Activated T-helper 17 cell treated with anti-CD3 and anti-CD28 coated beads, Interleukin-2, amount 50 U/mL, for 72 hours (primary cell): ENCODE measurements around the gene METRNL. TPM values are rescaled to one million over a fixed set of nuclear protein-coding genes. Genes with fewer than 3 reads are reported as not detected.
A peak's percentile ranks its signal among the peaks of the same experiment; 100 is the strongest.

Experiments used
- ATAC-seq: fragments of 150-1000 bp; cut with Tn5 transposase; replicated peaks from 2 replicates; pipeline ENCODE4 v1.10.0; 2021; ENCODE audit warnings: mild to moderate bottlenecking, moderate library complexity
- H3K27ac Mint-ChIP-seq: one replicate; pipeline ENCODE4 v1.8.0; 2022; ENCODE audit warnings: mixed read lengths
- H3K27me3 Mint-ChIP-seq: one replicate; pipeline ENCODE4 v1.8.0; 2022; ENCODE audit warnings: mixed read lengths
- H3K36me3 Mint-ChIP-seq: one replicate; pipeline ENCODE4 v1.8.0; 2022; ENCODE audit warnings: low read depth, mild to moderate bottlenecking, mixed read lengths
- H3K4me1 Mint-ChIP-seq: one replicate; pipeline ENCODE4 v1.8.0; 2022; ENCODE audit warnings: mixed read lengths
- H3K4me3 Mint-ChIP-seq: one replicate; pipeline ENCODE4 v1.8.0; 2022; ENCODE audit warnings: mild to moderate bottlenecking, mixed read lengths
- H3K9me3 Mint-ChIP-seq: one replicate; pipeline ENCODE4 v1.8.0; 2022; ENCODE audit warnings: mixed read lengths
- total RNA-seq, 2 donors: library from RNA; stranded (reverse); gene quantifications; one replicate each; pipeline ENCODE4 v1.2.3, GENCODE V29; 2022

METRNL gene
- total RNA-seq, 2 donors from 2014 or later, result 21.9 to 43.4 TPM

DNA sequence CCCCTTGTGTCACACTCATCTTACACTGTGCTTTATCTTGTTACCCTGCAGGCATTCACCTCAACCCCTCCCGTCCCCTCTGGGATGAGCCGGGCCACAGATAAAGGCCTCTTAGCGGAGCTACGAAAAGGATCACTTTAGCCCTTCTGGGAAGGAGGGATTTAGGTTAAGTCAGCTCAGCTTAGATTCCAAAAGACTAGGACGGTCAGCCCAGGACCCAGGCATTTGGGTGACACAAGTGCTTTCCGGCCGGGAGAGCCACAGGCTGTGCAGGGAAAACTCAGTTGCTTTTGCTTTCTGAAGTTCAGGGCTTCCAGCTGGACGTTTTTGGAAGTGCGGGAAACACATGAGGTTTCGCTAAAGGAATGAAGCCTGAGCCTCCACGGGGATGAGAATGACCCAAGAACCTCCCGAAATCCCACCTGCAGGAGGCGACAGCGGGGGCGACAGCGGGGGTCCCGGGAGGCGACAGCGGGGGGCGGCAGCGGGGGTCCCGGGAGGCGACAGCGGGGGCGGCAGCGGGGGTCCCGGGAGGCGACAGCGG lies 11.6 kb upstream of the METRNL start:
- Mint-ChIP-seq H3K27me3 (no peaks in the 10 kb centered on the region), H3K4me3 (no peak overlapping the region), H3K4me1 (peaks cover 16% of the 10 kb centered on the region), H3K9me3 (no peaks in the 10 kb centered on the region), H3K27ac (no peak overlapping the region), H3K36me3 (no peaks in the 10 kb centered on the region)
- ATAC-seq, result no peak

DNA sequence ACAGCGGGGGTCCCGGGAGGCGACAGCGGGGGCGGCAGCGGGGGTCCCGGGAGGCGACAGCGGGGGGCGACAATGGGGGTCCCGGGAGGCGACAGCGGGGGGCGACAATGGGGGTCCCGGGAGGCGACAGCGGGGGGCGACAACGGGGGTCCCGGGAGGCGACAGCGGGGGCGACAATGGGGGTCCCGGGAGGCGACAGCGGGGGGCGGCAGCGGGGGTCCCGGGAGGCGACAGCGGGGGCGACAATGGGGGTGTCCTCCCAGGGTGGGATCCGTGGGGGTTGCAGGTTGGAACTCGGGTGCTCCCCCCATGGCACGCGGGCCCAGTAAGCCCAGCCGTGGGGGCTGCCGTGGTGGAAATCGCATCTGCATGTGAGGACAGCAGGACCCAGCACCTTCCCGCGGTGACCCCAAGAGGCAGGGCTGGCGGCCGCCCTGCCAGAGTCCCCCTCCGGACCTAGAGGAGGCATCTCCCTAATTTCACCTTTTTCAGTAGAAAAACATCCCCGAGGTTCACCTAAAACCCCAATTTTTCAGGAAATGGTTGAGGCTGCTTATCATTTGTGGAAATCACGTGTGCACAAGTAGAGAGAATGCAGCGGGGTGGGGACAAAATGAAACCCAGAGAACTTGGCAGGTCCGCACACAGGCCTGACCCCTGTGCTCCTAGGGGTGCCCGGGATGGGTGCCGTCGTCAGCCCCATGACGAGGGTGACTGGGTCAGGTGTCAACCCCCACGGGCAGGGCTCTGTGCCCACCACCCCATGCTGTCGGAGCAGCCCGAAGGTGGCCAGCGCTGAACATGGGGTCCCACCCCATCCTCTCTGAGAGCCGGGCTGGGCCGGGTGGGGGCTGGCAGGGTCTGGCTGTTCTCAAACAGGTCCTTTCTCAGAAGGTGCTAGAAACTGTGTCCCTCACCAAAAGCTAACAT lies 10.5 kb upstream of the METRNL start:
- Mint-ChIP-seq H3K4me1 (peaks cover 16% of the 10 kb centered on the region), H3K9me3 (no peaks in the 10 kb centered on the region), H3K36me3 (no peaks in the 10 kb centered on the region), H3K27ac (no peak overlapping the region), H3K27me3 (no peaks in the 10 kb centered on the region), H3K4me3 (no peak overlapping the region)
- ATAC-seq, result no peak

DNA sequence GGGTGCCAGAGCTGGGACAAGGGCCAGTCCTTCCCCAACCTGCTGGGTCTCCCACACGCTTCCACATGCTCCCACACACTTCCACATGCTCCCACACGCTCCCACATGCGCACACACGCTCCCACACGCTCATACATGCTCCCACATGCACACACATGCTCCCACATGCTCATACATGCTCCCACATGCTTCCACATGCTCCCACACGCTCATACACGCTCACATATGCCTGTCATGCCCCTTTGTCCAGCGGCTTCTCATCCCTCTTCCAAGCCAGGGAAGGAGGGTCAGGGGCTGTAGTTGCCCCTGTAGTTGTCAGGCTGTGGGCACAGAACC lies 9.9 kb upstream of the METRNL start:
- Mint-ChIP-seq H3K27me3 (no peaks in the 10 kb centered on the region), H3K4me1 (peaks cover 16% of the 10 kb centered on the region), H3K27ac (no peak overlapping the region), H3K4me3 (no peak overlapping the region), H3K36me3 (no peaks in the 10 kb centered on the region), H3K9me3 (no peaks in the 10 kb centered on the region)
- no peak for ATAC-seq

DNA sequence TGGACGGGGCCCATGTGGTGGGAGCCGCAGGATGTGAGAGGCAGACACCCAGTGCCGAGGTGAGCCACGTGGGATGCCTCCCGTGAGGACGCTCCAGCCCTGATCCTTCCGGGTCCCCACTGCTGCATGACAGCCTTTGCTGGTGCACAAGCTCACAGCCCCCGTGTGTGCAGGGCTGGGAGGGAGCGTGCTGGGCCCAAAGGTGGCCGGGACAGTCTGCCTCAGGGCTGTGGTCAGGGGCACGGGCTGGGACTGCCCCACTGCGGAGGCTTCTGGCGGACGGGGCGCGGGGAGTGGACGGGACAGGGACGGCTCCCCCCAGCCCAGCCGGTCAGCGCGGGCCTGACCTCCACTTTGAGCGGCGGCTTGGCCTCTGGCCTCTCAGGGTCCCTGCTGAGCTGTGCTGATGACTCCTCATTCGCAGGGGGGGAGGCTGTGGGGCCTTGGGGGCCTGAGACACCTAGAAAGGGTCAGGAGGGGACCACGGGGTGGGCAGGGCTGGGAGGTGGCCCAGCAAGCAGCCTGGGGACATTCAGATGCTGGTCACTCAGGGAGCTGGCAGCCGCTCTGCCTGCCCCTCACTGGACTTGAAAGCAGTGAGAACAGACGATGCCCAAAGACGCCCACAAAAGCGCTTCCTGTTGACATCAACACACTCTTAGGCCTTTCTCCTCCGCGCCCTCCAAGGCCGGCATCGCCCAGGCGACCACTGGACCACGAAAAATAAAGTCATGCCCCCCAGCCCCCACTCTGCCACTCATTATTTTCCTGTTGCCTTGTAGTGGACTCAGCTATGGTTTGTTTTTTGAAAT lies 9.3 kb upstream of the METRNL start:
- no peaks in the 10 kb centered on the region for H3K27me3 Mint-ChIP-seq

DNA sequence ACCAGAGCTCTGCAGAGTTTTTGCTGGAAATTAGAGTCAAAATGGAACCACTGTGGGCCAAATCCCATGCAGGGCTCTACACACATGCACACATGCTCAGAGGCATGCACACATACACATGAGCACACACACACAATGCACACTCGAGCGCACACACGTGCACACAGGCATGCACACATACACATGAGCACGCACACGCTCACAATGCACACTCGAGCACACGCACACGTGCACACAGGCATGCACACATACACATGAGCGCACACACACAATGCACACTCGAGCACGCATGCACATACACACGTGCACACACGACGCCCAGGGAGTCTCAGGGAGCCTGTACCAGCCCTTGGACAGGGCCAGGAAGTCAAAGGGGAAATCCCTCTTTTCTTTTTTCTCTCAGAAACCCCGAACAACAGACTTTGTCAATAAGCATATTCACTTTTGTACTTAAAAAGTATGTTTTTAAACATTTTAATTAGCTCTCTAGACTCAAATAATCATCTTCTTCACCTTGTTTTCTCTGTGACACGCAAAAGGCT lies 8.5 kb upstream of the METRNL start:
- Mint-ChIP-seq H3K4me1 (peaks cover 16% of the 10 kb centered on the region), H3K36me3 (no peaks in the 10 kb centered on the region), H3K27ac (no peak overlapping the region), H3K27me3 (no peaks in the 10 kb centered on the region), H3K4me3 (peak overlapping the region; percentile 13), H3K9me3 (no peaks in the 10 kb centered on the region)
- ATAC-seq, result no peak

More for the DNA sequence above, 9.3 kb upstream of the METRNL start:
- no peaks in the 10 kb centered on the region for H3K9me3 Mint-ChIP-seq
- no peaks in the 10 kb centered on the region for H3K36me3 Mint-ChIP-seq
- peak overlapping the region; percentile 13 for H3K4me3 Mint-ChIP-seq
- H3K27ac Mint-ChIP-seq, result no peak overlapping the region
- ATAC-seq, result no peak
- H3K4me1 Mint-ChIP-seq, result peaks cover 16% of the 10 kb centered on the region

DNA sequence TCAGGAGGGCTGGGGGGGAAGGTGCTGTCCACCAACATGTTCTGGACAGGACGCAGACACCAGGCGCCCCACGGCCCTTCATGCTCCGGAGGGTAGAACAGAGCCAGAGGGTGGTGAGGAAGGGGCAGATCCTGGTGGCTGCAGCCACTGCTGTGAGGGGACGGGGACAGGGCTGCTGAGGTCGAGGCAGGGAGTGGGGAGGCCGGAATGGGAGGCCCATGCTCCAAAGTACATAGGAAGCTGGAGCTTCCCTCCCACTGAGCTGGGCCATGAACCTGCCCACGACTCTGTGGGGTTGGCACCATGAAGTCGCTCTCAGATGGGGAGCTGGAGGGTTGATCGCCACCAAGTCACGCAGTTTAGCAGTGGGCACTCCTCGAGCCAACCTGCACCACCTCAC lies 8.0 kb upstream of the METRNL start:
- Mint-ChIP-seq H3K9me3 (no peaks in the 10 kb centered on the region), H3K36me3 (no peaks in the 10 kb centered on the region), H3K27ac (no peak overlapping the region), H3K27me3 (no peaks in the 10 kb centered on the region), H3K4me1 (peaks cover 16% of the 10 kb centered on the region), H3K4me3 (peak overlapping the region; percentile 28)
- ATAC-seq, result no peak

DNA sequence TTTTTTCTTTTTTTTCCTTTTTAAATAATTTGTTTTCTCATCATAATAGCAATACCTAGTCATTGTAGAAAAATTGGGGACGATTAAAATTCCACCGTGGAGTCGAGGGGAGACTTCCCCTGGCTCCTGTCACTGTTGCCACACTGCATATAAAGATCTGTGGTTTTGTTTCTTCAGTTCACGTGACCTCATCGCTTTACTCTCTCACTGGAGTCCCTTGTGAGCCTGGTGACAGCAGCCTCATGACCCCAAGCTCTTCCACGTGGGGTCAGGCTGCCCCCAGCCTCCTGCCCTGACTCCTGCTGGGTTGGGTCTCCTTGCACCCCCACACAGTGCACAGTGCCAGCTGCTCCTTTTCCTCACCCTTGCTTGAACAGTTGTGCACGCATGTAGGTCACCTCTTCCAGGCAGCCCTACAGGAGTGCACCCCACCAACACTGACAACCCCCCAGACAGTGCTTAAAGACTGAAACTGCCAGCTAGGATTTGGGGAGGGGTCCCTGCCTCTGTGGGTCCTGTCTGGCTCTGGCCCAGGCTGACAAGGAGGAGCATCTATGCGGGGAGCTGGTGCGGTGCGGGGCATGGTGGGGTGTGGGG lies 7.3 kb upstream of the METRNL start:
- peak; percentile 51 for ATAC-seq
- no peaks in the 10 kb centered on the region for H3K36me3 Mint-ChIP-seq
- no peaks in the 10 kb centered on the region for H3K9me3 Mint-ChIP-seq
- no peaks in the 10 kb centered on the region for H3K27me3 Mint-ChIP-seq
- H3K4me3 Mint-ChIP-seq, result peak overlapping the region; percentile 28
- peak overlapping the region; percentile 22 for H3K27ac Mint-ChIP-seq
- H3K4me1 Mint-ChIP-seq, result peaks cover 16% of the 10 kb centered on the region

DNA sequence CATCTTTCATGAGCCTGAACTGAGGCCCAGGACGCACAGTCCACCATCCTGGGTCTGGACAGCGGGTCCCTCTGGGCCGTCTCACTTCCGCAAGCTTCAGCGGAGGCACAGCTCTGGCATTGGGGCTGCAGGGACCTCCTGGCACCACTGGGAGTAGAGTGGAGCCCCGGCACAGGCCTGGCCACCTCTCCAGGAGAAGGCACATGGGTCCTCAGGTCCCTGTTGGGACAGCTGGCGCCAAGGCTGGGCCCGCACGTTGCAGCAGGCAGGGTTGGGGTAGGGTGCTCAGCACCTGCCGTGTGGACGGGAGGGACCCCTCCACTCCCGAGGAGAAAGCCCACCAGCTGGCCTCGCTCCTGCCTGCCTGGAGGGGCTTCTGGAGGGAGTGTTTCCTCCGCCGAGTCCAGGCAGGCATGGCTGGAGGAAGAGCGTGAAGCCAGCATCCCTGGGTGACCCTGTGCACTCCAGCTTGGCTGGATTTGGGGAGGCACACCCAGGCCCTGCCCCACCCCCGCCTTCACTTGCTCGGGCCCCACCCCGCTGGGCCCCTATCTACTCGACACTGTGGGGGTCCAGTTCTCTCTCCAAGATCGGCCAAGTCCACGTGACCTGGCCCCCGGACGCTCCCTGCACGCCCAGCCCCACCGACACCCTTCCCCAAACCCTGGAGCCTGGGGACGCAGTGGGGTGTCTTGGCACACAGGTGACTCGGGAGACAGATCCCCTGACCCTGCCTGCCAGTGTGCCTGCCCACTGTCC lies 6.6 kb upstream of the METRNL start:
- no peak overlapping the region for H3K27ac Mint-ChIP-seq
- no peaks in the 10 kb centered on the region for H3K9me3 Mint-ChIP-seq
- H3K36me3 Mint-ChIP-seq, result no peaks in the 10 kb centered on the region
- no peak for ATAC-seq
- H3K27me3 Mint-ChIP-seq, result no peaks in the 10 kb centered on the region
- H3K4me1 Mint-ChIP-seq, result peaks cover 16% of the 10 kb centered on the region
- H3K4me3 Mint-ChIP-seq, result no peak overlapping the region

DNA sequence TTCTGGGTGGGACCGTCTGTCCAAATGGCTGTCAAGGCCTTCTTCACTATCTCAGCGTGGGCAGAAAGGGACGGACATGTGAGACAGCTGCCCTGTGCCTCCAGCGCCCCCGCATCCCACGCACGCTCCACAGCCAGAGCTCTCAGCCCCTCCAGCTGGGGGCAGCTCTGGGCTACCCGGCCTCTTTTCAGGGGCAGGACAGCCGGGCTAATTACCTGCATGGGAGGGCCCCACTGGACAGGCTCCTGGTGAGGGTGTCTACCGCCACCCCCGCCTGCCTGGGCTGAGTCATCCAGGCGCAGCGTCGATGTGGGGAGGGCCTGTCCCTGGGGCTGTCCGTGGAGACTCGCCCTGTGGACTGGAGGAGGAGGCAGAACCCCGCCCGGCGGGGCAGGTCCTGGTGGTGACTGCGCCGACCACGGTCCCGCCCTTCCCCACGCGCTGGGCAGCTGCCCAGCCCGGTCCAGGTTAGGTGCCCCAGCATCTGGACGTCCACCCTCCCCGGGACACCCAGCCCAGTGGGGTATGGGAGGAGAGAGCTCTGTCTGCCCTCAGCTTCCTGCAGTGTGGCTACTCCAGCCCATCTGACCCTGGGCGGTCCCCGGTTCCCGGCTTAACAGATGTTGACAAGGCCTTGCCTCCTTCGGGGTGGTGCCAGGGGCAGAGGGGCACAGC lies 5.9 kb upstream of the METRNL start:
- Mint-ChIP-seq H3K36me3 (no peaks in the 10 kb centered on the region), H3K4me1 (peaks cover 16% of the 10 kb centered on the region), H3K27ac (no peak overlapping the region), H3K27me3 (no peaks in the 10 kb centered on the region), H3K4me3 (no peak overlapping the region), H3K9me3 (no peaks in the 10 kb centered on the region)
- peak; percentile 78 for ATAC-seq

DNA sequence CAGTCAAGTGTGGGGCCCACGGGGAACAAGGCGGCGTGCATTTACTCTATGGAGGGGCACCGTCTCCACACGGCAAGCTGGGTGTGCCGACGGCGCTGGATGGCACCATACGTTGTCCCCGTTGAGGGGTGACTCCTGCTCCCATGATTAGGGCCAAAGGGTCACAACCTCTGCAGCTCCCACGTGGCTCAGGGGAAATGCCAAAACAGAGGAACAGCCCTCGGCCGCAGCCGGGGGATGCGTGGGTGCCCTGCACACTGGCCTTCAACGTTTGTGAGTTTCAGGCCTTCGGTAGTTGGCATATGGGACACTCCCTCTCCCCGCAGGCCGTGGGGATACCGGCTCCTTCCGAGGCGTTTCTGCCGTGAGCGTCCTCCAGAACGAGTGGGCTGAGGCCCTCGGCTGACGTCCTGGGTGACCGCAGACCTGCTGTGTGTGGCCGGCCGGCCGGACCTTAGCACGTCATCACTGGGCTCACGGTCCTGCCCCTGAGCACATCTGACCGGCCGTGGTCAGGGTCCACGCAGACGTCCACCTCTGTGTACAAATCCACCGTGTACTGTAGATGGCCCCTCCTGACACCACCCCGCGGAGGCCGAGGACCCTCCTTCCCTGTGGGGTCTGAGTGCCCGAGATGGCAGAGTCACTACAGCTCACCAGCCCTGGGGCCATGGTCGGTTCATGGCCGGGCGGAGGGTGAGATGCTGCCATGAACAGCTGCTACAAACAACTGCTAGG lies 4.8 kb upstream of the METRNL start:
- Mint-ChIP-seq H3K36me3 (no peaks in the 10 kb centered on the region), H3K27ac (no peak overlapping the region), H3K4me1 (peaks cover 16% of the 10 kb centered on the region), H3K27me3 (no peaks in the 10 kb centered on the region), H3K9me3 (no peaks in the 10 kb centered on the region), H3K4me3 (no peak overlapping the region)
- ATAC-seq, result no peak

DNA sequence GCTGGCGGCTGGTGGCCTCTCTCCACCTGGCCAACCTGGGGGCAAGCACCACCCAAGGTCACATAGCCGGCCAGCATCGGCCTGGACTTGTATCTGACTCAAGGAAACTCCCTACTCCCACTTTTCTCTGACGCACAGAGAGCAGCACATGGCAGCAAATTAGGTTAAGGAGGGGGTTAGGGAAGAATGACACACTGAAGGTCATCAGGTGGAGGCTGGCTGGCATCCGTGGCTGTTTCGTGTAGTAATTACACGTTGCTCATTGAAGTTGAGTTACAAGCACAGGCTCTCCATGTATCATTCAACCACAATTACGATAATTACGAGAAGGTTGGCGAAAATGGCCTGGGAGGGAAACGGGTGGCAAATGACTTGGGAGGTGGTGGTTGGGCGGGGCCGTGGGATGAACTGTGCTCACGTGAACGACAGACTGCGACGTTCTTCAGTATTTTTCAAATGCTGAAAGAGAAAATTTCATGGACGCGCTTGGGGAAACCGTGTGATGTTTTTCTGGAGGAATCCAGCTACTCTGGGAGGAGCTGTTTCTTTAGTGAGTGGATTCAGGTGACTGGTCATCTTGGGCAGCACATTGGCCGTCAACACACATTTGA lies 4.0 kb upstream of the METRNL start:
- peaks cover 16% of the 10 kb centered on the region for H3K4me1 Mint-ChIP-seq
- H3K36me3 Mint-ChIP-seq, result no peaks in the 10 kb centered on the region
- H3K9me3 Mint-ChIP-seq, result no peaks in the 10 kb centered on the region
- H3K27ac Mint-ChIP-seq, result no peak overlapping the region
- ATAC-seq, result peak; percentile 6
- no peaks in the 10 kb centered on the region for H3K27me3 Mint-ChIP-seq
- no peak overlapping the region for H3K4me3 Mint-ChIP-seq

DNA sequence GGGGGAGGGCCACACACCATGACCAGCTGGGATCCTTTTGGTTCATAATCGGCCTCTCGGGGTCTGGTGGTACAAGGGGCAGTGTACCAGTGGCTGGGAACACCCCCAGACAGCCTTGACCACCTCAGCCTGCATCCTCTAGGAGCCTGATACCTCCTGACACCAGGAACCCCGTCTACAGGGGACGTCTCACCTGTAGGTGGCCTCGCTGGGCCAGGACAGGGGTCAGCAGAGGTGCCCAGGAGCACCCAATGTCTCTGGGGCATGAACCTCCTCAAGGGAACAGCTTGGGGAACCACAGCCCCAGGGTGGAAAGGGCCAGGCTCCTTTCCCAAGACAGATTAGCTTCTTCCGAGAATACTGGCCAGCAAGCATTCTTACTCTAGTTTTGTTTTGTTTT lies 2.5 kb upstream of the METRNL start:
- no peak overlapping the region for H3K4me3 Mint-ChIP-seq
- no peaks in the 10 kb centered on the region for H3K27me3 Mint-ChIP-seq
- peaks cover 6% of the 10 kb centered on the region for H3K36me3 Mint-ChIP-seq
- no peaks in the 10 kb centered on the region for H3K9me3 Mint-ChIP-seq
- H3K4me1 Mint-ChIP-seq, result peaks cover 4% of the 10 kb centered on the region
- ATAC-seq, result no peak
- no peak overlapping the region for H3K27ac Mint-ChIP-seq
